Central memory CD4-positive, alpha-beta T cell (primary cell): Measurements from ENCODE around the gene TARBP1.
"Not testable (repeated sequence)": the region's sequence is repeated elsewhere in the genome, so short reads cannot be mapped to it uniquely, and the experiment has no call there.

Experiments used
- DNase-seq: peaks from one replicate; pipeline ENCODE4 v3.0.0; 2022

Gene TARBP1

GRCh38 chr1:234379591-234380109, 99.3 kb downstream of the TARBP1 start:
- not testable (repeated sequence) for DNase-seq

- DNase-seq, result no peak
Observed at GRCh38 chr1:234375672-234376071, 103.3 kb downstream of the TARBP1 start.

DNA sequence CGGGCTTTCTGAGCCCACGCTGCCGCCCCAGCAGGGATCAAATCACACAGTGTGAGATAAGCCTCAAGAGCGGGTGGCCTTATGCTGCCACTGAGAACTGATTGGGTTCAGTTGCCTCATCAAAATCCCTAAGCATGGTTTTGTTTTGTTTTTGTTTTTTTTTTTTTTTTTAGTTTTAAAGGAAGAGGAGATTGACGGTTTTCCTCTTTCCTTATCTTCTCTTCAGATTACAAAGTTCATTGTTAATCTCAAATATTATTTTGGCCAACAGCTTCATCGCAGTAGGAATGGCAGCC, 105.1 kb downstream of the TARBP1 start:
- DNase-seq, result no peak

DNA sequence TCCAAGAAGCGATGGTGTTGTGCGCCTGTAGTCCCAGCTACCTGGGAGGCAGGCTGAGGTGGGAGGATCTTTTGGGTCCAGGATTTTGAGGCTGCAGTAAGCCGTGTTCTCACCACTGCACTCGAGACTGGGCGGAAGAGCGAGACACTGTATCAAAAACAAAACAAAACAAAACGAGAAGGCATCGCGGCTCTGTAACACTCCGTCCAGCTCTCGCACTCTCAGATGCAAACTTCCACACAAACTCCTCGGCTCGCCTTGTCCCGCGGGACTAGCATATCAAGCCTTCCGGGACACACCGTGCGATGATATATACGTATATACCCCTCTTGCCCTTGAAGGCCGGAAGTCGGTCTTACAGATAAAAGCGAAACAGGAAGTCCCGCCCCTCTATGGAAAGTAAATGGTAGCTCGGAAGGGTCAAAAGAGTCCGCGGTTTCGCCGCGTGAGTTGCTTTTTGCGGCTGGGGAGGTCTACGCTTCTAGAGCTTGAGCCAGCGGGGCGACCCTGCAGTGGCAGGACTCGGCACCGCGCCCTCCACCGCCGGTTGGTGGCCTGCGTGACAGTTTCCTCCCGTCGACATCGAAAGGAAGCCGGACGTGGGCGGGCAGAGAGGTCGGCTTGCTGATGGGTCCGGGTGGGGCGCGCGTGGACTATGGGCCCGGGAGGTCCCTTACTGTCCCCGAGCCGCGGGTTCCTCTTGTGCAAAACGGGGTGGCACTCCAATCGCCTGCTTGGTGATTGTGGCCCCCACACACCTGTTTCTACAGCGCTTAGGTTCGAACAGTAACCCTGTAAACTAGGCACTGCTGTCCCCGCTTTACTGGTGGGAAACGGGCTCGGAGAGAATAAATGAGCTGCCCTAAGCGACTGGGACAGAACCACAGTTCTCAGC, 105.7 kb downstream of the TARBP1 start, which contains the start of gene COA6:
TSS of gene COA6 (plus strand) at position 393 of the 895 bp plus-strand sequence. CDS start at position 404, 11 bp downstream.
- DNase-seq, result peak; percentile 89

GRCh38 chr1:234372011-234372757, 106.8 kb downstream of the TARBP1 start:
- no peak for DNase-seq

- DNase-seq, result no peak
Observed at GRCh38 chr1:234371414-234371813, 107.6 kb downstream of the TARBP1 start.

DNA sequence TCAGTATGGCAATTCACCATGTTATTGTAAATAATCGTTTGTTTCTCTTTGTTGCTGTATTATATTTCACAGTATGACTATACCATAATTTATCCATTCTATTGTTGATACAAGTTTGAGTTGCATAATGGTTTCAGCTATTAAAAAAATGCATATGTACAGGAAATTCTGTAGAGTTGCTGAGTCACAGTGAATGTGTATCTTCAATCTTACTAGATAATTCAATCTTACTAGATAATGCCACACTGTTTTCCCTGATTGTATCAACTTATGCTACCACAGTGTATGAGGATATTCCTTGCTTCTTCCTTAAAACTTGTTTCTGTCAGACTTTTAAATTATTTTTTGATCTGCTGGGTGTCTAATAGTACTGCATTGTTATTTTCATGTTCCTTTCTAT, 109.2 kb downstream of the TARBP1 start:
- no peak for DNase-seq

DNA sequence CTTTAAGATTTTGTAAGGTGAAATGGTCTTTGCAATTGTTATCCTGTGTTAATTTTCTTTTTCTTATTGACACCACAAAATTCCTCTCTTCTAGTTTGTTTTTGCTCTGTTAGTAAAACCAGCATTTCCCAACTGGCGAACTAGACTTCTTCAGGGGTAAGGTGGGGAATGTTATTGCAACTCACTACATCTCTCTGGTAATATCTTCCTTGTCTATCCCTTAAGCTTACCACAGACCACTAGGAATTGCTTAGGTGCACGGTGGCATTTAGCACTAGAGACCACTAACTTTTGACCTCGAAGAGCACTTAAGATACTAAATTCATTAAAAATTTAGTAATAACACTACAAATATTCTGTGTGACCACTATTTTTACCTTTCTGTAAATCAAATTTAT, 109.9 kb downstream of the TARBP1 start:
- DNase-seq, result no peak

DNA sequence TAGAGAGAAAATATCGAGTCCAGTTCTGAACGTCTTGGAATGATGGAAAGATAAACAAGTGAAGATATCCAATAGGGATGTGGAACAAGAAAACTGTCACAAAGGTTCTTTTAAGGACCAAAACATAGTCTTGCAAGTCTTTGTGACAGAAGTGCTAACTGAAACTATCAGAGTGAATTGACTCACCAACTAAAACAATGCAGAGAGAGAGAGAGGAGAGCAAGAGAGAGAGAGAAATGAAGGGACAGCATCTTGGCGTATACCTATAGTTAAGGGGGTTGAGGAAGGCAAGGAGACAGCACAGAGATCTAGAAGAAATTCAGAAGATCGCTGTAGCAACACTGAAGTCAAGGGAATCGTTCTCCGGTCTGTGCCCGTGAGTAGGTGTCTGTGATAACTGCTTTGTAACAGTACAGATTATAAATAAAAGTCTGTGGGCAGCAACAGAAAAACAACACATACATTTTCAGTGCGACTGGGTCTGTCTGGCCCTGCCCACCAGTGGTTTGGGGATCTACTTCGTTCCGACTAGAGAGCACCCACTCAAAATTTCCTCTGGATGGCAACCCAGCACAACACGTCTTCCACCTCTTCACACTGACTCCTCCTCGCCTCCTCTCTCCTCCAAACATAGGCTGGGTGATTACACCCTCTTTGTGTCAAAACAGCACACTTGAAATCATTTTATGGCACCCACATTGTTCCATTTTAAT, 110.5 kb downstream of the TARBP1 start:
- DNase-seq, result peak; percentile 7

GRCh38 chr1:234362558-234362957, 116.4 kb downstream of the TARBP1 start:
- no peak for DNase-seq

DNA sequence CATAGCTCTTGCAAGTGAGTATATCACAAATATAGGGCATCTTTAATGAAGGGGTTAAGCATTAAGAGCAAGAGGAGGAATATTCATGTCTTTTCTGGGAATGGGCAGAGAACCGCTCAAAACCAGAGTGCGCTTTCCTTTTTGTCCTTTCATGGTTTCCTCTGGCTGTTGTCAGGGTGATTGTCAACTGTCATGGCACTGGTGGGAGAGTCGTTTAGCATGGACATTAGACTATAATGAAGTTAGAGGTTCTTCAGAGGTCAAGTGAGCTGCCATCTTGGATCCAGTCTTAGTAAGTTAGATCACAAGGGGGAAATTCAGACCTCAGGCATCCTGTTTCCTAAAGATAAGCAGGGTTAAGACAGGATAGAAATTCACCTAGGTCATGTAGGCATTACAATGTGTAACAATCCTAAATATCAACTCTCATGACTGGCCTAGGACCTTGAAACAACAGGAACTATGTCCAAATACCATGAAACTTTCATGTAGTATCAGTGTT, 117.8 kb downstream of the TARBP1 start:
- no peak for DNase-seq

DNA sequence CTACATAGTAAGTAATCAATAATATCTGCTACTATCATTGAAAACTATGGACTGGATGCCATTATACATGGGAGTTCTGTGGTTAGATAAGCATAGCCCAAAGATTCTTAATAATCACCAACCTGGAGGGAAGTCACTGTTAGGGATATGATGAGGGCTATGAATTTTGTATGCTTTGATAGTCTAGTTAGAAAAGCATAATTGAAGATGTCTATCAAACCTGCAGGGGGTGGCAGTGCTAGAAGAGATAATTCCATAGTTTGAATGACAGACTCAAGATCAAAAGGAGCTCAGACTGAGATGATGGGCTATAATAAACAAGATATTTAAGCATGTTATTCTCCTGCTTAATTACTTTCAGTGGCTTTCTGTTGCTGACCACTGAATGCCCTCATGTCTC, 121.1 kb downstream of the TARBP1 start:
- DNase-seq, result no peak

GRCh38 chr1:234356615-234357269, 122.2 kb downstream of the TARBP1 start:
- DNase-seq, result peak; percentile 47

- DNase-seq, result no peak
Observed at GRCh38 chr1:234355782-234356510, 123.0 kb downstream of the TARBP1 start.

- no peak for DNase-seq
Observed at GRCh38 chr1:234348964-234349363, 130.0 kb downstream of the TARBP1 start.

DNA sequence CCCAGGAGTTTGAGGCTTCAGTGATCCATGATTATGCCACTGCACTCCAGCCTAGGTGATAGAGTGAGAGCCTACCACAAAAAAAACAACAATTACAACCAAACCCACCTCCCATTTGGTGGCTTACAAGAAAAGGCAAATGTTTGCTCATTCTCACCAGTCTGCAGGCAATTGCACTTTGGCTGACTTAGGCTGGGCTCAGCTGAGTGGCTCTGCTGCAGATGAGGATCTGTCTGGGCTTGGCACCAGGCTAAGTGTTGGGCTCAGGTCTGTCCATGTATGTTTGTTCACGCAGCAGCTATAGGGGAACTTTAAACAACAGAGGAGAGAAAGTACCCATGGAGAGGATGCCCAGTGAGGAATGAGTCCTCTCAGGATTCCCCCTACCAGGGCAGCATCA, 133.7 kb downstream of the TARBP1 start:
- no peak for DNase-seq

GRCh38 chr1:234342774-234343173, 136.2 kb downstream of the TARBP1 start:
- DNase-seq, result no peak
